HUES48 (cell line): ENCODE data around the gene QKI.
A peak's percentile ranks its signal among the peaks of the same experiment; 100 is the strongest.

Experiments
- H3K27ac ChIP-seq: one replicate; pipeline ENCODE4 v1.7.0; 2013; ENCODE audit warnings: low read depth, low read length, inconsistent platforms
- H3K27me3 ChIP-seq: 2 replicates; pipeline ENCODE4 v1.6.1; 2013; ENCODE audit warnings: mild to moderate bottlenecking, low read length; ENCODE audit not compliant: control insufficient read depth, insufficient read depth
- H3K36me3 ChIP-seq: 2 replicates; pipeline ENCODE4 v1.6.1; 2013; ENCODE audit warnings: low read length; ENCODE audit not compliant: control insufficient read depth, insufficient read depth
- H3K4me1 ChIP-seq: 2 replicates; pipeline ENCODE4 v1.6.1; 2013; ENCODE audit warnings: mild to moderate bottlenecking, low read length; ENCODE audit not compliant: control insufficient read depth, insufficient read depth
- H3K4me3 ChIP-seq: 2 replicates; pipeline ENCODE4 v1.5.1; 2013; ENCODE audit warnings: mild to moderate bottlenecking, low read depth, low read length
- H3K9ac ChIP-seq: 2 replicates; pipeline ENCODE4 v1.6.1; 2013; ENCODE audit warnings: mild to moderate bottlenecking, low read depth, low read length, moderate library complexity
- H3K9me3 ChIP-seq: 2 replicates; pipeline ENCODE4 v1.6.1; 2013; ENCODE audit warnings: low read length; ENCODE audit not compliant: control insufficient read depth, insufficient read depth

QKI gene

DNA sequence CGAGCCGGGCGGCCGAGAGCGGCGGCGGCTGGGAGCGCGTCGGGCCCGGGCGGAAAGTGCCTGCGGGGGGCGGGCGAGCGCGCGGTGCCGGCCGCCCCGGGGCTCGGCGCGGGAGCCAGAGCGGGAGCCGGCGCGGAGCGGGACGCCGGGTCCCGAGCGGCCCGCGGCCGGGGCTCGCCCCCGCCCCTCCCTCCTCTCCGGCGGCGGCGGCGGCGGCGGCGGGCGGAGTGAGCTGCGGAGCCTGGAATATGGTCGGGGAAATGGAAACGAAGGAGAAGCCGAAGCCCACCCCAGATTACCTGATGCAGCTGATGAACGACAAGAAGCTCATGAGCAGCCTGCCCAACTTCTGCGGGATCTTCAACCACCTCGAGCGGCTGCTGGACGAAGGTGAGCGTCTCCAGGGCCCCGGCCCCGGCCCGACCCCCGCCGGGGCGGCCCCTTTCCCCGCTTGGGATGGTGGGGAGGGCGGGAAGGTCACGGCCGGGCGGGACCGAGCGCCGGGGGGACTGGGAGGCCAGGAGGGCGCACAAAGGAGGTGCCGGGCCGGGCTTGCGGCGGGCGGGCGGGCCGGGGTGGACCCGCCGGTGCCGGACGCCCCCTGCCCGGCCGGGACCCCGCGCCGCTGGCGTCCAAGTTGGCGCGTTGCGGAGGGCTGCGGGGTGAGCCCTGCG, 565 bp downstream of the QKI start:
- H3K27me3 ChIP-seq, result no peaks in the 10 kb centered on the region
- peak overlapping the region; percentile 66; the same call in 1 of the 2 replicates for H3K9ac ChIP-seq
- H3K9me3 ChIP-seq, result no peaks in the 10 kb centered on the region
- no peaks in the 10 kb centered on the region for H3K36me3 ChIP-seq
- peak overlapping the region; percentile 78 for H3K27ac ChIP-seq
- peaks cover 39% of the 10 kb centered on the region for H3K4me1 ChIP-seq
- H3K4me3 ChIP-seq, result peak overlapping the region; percentile 83

DNA sequence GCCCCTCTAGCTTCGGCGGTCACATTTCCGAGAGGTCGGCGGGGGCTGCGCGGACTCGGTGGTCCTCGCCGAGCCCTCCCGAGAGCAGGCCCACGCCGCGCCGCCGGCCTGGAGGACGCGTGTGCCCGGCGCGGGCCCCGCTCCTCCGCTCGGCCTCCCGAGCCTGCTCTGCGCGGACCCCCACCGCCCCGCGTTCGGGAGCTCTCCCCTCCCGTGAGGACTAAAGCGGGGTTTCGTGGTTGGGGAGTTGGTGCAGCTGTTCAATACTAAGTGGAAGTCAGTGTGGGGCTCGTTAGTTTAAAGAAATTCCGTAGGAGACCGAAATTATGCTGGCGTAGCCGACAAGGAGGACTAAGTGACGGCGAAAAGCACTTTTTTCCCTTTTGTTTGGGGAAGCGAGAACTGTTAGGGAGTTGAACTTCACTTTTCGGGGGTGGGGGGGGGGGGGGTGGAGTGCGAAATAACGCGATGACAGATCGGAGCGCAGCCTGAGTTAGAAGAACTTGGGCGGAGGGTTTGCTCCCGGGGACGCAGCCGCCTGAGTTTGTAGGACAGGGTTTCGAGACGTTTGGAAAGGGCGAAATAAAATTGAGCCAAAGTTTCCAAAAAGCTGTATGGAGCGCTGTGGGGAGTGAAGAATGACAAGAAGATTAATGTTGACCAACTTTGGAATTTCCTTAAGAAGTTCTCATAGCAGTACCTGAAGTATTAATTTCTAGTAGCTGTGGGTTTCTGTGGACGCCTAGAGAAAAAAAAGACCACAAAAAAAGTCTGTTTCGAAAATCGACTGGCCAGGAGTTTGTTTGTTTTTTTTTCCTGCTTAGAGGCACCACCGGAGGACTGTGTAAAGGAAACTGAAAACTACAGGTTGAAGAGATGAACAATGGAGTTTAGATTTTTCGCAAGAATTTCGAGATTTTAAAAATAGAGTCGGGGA, 1.4 kb downstream of the QKI start:
- H3K9ac ChIP-seq, result peak overlapping the region; percentile 66
- no peaks in the 10 kb centered on the region for H3K9me3 ChIP-seq
- no peaks in the 10 kb centered on the region for H3K27me3 ChIP-seq
- peaks cover 43% of the 10 kb centered on the region for H3K4me1 ChIP-seq
- no peaks in the 10 kb centered on the region for H3K36me3 ChIP-seq
- H3K27ac ChIP-seq, result peak overlapping the region; percentile 78
- peak overlapping the region; percentile 83 for H3K4me3 ChIP-seq

DNA sequence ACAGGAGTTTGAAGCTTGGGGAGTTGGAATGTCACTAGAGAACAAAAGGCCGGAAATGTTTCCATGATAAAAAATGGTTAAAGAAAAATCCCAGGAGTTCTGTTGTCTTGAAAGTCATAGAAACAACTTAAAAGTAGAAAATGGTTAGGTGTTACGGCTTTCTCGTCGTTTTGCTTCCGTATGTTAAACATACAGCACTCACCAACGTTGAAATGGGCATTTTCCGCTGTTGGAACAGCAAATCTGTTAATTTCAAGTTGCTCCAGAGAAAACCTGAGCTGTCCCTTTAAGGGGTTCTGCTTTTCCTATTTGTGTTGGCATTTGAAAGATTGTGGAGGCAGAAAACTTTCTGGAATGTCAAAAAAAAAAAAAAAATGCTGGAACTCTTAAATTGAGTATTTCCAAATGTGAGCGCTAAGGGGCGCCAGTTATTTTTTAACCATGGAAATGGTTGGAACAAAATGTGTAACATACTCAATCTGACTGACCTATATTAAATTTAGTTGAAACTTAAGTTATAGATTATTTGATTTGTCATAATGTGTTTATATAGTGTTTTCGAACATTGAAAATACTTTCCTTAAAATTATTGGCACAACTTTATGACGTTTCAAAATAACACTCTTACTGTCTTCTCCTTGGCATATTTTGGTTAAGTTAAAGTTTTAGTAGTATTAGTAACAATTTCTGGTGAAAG, 2.2 kb downstream of the QKI start:
- Histone ChIP-seq H3K36me3 (no peaks in the 10 kb centered on the region), H3K9me3 (no peaks in the 10 kb centered on the region), H3K4me1 (peaks cover 48% of the 10 kb centered on the region), H3K27ac (peak overlapping the region; percentile 78), H3K9ac (peak overlapping the region; percentile 66; the same call in 1 of the 2 replicates), H3K4me3 (peak overlapping the region; percentile 83), H3K27me3 (no peaks in the 10 kb centered on the region)

DNA sequence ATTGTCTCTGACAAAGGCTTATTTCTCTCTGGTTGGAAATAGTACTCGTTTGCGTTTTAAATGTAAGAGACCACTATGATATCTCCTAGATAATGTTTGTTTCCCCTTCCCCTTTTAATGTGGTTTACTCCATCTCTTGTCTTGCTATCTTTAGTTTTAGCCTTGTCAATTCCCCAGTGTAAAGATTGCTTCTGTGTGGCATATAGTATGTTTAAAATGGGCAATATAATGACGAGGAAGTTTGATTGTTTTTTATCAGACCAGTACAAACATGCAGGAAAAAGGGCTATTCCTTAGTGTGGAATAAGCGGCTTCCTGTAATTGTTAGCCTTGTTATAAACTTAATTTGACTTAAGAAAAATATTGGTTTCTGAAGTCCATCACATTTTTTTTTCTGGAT, 3.1 kb downstream of the QKI start:
- no peaks in the 10 kb centered on the region for H3K36me3 ChIP-seq
- peaks cover 50% of the 10 kb centered on the region for H3K4me1 ChIP-seq
- peak overlapping the region; percentile 83 for H3K4me3 ChIP-seq
- no peaks in the 10 kb centered on the region for H3K27me3 ChIP-seq
- no peak overlapping the region for H3K9ac ChIP-seq
- no peaks in the 10 kb centered on the region for H3K9me3 ChIP-seq
- peak overlapping the region; percentile 78 for H3K27ac ChIP-seq

DNA sequence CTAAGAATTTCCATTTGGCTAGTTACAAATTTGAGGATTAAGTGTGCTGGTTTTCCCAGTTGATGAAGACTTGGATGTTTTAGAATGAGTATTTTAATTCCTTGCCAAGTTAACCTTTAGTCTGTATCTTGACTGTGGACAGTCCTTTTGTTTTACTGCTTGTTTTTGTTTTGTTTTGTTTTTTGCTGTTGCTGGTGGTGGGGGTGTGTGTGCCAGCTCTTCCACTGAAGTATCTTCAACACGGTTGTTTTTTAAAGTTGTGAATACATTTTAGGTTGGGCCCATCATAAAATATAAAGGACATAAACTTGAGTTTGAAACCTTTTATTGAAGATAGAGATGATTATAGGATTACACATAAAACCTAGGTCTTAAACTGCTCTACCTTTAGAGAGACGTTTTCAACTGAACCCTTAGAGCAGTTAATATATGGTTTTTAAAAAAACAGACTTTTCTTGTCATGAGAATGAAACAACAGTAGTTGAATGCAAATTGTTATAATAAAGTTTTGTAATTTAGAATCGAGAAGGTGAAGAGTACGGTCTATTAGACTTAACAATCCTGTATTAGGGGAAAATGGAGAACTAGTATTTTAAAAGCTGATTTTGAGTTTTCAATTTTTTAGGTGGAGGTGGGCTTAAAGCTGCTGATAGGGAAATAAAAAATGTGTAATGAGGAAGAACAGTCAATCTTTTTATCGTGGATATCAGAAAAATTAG, 4.0 kb downstream of the QKI start:
- Histone ChIP-seq H3K9ac (no peak overlapping the region), H3K4me3 (peak overlapping the region; percentile 83), H3K36me3 (no peaks in the 10 kb centered on the region), H3K4me1 (peaks cover 54% of the 10 kb centered on the region), H3K27me3 (no peaks in the 10 kb centered on the region), H3K27ac (no peak overlapping the region), H3K9me3 (no peaks in the 10 kb centered on the region)

DNA sequence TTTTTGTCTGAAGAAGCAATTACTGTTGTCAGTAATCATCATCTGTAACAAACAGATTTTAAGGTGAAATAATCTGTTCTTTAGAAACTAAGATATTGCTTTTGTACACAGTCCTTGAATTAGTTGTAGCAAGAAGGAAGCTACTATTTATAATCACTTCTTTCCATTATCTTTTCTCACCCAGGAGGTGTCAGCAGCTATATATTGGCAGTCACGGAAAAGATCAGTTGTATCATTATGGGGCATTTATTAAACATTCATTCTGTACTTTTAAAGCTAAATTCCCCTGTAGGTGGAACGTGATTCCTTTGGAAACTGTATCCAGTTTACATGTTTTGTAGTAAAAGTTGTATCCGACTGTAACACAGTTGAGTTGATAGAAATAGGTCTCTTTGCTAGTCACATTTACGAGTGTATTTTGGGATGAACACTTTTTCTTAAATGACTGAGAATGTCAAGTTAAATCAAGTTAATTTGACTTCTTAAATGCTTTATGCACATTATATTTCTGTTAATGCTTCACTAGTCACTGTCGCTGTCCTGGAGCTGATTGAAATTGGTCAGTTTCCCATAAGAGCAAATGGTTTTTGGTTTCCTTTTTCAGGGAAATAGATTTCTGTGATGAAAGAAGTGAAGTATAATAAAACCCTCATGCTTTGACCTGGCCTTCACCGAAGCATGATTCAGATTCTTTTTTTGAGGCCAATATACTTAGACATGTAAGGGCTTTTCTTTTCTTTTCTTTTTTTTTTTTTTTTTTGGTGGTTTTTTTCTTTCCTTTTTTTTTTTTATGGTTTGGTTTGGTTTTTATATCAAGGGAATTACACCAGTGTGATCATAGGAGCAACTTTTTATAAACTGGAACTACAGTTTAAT, 5.1 kb downstream of the QKI start:
- Histone ChIP-seq H3K27ac (peak overlapping the region; percentile 32), H3K4me1 (peaks cover 57% of the 10 kb centered on the region), H3K4me3 (0 out of 2 replicates have a peak overlapping the region, but pooled peaks have one; percentile 5), H3K27me3 (no peaks in the 10 kb centered on the region), H3K9ac (no peak overlapping the region), H3K9me3 (no peaks in the 10 kb centered on the region), H3K36me3 (no peaks in the 10 kb centered on the region)

DNA sequence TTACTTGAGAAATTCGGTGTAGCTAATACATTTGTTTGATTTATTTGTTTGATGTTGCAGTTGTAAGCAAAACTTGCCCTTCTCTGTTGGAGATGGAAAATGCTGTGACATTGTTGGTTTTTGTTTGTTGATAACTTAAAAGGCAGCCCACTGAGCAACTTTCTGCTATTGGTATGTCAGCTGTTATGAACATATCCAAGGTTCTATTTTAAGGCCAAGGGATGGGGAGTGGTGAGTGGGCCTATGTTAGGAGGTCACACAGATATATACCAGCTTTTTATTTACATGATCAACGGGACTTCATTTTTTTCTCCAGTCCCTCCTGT, 5.7 kb downstream of the QKI start:
- Histone ChIP-seq H3K27ac (no peak overlapping the region), H3K9me3 (no peaks in the 10 kb centered on the region), H3K36me3 (no peaks in the 10 kb centered on the region), H3K9ac (no peak overlapping the region), H3K4me3 (no peak overlapping the region), H3K27me3 (no peaks in the 10 kb centered on the region), H3K4me1 (peaks cover 57% of the 10 kb centered on the region)

DNA sequence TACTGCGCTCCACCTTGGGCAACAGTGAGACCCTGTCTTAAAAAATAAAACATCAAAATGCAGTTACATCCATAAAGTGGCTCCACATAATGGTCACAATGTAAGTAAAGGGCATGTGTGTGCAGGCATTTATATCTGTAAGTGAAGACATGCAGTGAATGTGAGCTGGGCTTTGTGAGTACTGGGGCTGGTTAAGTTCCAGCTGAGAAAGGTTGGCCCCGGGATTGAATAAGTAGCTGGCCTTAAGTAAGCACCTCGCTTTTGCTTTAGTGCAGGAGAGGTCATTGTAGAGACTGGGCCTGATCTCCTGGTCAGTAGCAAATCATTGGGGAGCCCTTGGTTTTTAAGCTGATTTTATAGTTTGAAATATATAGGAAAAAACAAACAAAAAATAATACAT, 8.0 kb downstream of the QKI start:
- no peak overlapping the region for H3K4me3 ChIP-seq
- H3K9me3 ChIP-seq, result no peaks in the 10 kb centered on the region
- H3K4me1 ChIP-seq, result peaks cover 64% of the 10 kb centered on the region
- no peaks in the 10 kb centered on the region for H3K36me3 ChIP-seq
- no peak overlapping the region for H3K27ac ChIP-seq
- no peak overlapping the region for H3K9ac ChIP-seq
- no peaks in the 10 kb centered on the region for H3K27me3 ChIP-seq

DNA sequence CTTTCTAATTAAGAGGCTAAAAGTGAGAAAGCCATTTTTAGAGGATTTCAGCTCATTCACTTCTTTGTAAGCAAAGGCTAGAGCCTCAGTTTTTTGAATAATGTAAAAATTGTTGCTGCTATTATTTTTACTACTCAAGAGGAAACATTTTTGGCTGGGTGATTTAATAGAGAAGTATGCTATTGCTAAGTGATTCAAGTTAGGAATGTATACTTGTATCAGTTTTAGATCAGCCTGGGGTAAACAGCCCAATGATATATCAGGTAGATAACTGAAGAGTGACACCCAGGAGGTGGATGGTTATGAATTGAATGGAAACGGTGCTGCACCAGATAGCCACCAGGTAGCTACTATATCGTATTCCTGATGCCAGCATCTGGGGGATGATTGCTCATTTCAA, 9.2 kb downstream of the QKI start:
- H3K27me3 ChIP-seq, result no peaks in the 10 kb centered on the region
- H3K27ac ChIP-seq, result no peak overlapping the region
- H3K9me3 ChIP-seq, result no peaks in the 10 kb centered on the region
- H3K4me1 ChIP-seq, result peaks cover 63% of the 10 kb centered on the region
- no peak overlapping the region for H3K4me3 ChIP-seq
- no peaks in the 10 kb centered on the region for H3K36me3 ChIP-seq
- H3K9ac ChIP-seq, result no peak overlapping the region
